K562 (cell line): ENCODE results near the gene CD22. TPM values are rescaled to one million over a fixed set of nuclear protein-coding genes. Genes with fewer than 3 reads are reported as not detected.

Experiments
- ARHGAP35 ChIP-seq: fragments of 450-650 bp; IDR thresholded peaks from 2 replicates; pipeline ENCODE4 v1.6.1; 2018; ENCODE audit not compliant: partially characterized antibody
- ERF ChIP-seq: fragments of 450-650 bp; formaldehyde crosslinking; IDR thresholded peaks from 2 replicates; pipeline ENCODE4 v1.4.0; 2020; ENCODE audit warnings: mild to moderate bottlenecking, mixed read lengths
- FOXJ2 ChIP-seq: fragments of 200-800 bp; sonication (Bioruptor generic); IDR thresholded peaks from 2 replicates; pipeline ENCODE4 v1.6.1; 2016; ENCODE audit warnings: missing genetic modification characterization, missing compliant biosample characterization
- HDAC6 ChIP-seq: IDR thresholded peaks from 2 replicates; pipeline ENCODE4 v1.6.1; 2012; ENCODE audit warnings: low read depth, mild to moderate bottlenecking, control low read depth, inconsistent platforms, low read length, moderate library complexity
- MGA ChIP-seq: fragments of 450-650 bp; IDR thresholded peaks from 2 replicates; pipeline ENCODE4 v1.6.1; 2016; ENCODE audit warnings: mild to moderate bottlenecking, moderate library complexity
- PHF20 ChIP-seq: fragments of 450-650 bp; IDR thresholded peaks from 2 replicates; pipeline ENCODE4 v1.6.1; 2018; ENCODE audit not compliant: partially characterized antibody
- TRIM24 ChIP-seq, 2 experiments: fragments of 450-650 bp; IDR thresholded peaks; 2 replicates each; pipeline ENCODE4 v1.6.1; 2016
- TRIM25 ChIP-seq: fragments of 450-650 bp; IDR thresholded peaks from 2 replicates; pipeline ENCODE4 v1.7.0; 2016; ENCODE audit warnings: borderline replicate concordance
- ZC3H8 ChIP-seq: fragments of 450-650 bp; IDR thresholded peaks from 2 replicates; pipeline ENCODE4 v1.6.1; 2017
- ZFP91 ChIP-seq: sonication (generic); formaldehyde crosslinking; IDR thresholded peaks from 2 replicates; pipeline ENCODE4 v1.8.0; 2022; ENCODE audit warnings: mild to moderate bottlenecking, missing genetic modification reagents
- ZNF143 ChIP-seq: sonication (generic); formaldehyde crosslinking; IDR thresholded peaks from 2 replicates; pipeline ENCODE4 v1.9.0; 2022; ENCODE audit warnings: mild to moderate bottlenecking, missing genetic modification reagents
- ZNF785 ChIP-seq: fragments of 250-450 bp; sonication (Bioruptor Pico); IDR thresholded peaks from 2 replicates; pipeline ENCODE4 v1.4.0; 2020; ENCODE audit warnings: mild to moderate bottlenecking
- polyA plus RNA-seq, 8 experiments: library from polyadenylated mRNA; depleted of rRNA in 4 of 8; stranded (reverse) in 5 of 8; unstranded in 3 of 8; fragments of >200 nt; fragmentation: Nextera tagmentation in 2 of 8; fragmentation: Illumina TruSeq in 1 of 8; extraction: Ambion mirVana in 2 of 8; extraction: Trizol in 1 of 8; gene quantifications; 2 replicates each; pipeline versions ENCODE4 v1.2.1 to v1.2.3, GENCODE V29; 2011 to 2014; ENCODE audit warnings: inconsistent platforms in 1 of 8, missing spikeins in 1 of 8
- total RNA-seq, 7 experiments: library from RNA; depleted of rRNA in 6 of 7; stranded (reverse); fragments of >200 nt in 6 of 7; fragmentation: Illumina TruSeq in 2 of 7; extraction: Trizol in 2 of 7; gene quantifications; 2 replicates each; pipeline versions ENCODE4 v1.2.1 to v1.2.3, GENCODE V29; 2011 to 2021; ENCODE audit warnings: low replicate concordance in 1 of 7
- TF ChIP-seq, protein P1 (sequence below), 3 experiments: fragments of 200-800 bp in 1 of 3; sonication (Bioruptor generic) in 1 of 3; sonication (generic) in 1 of 3; formaldehyde crosslinking in 1 of 3; IDR thresholded peaks; 2 replicates each; pipeline versions ENCODE4 v1.6.1 to v1.8.0; 2016 to 2022; ENCODE audit warnings: mild to moderate bottlenecking in 2 of 3, missing compliant biosample characterization in 2 of 3, missing genetic modification characterization in 2 of 3, missing genetic modification reagents in 1 of 3

Gene CD22
- total and polyA plus RNA-seq, 9 of the 15 experiments (the other 6 are each of a cell fraction or from before 2014, with no cell fraction given): 0.29 to 5.0 (median 3.5) TPM

GRCh38 chr19:35297922-35298321, 31.1 kb upstream of the CD22 start (continued):
- TF ChIP-seq MGA: no peak
- no peak for TF ChIP-seq ZNF785 (CRISPR knock-in tag)
- TF ChIP-seq PHF20: peak; percentile 37
- TF ChIP-seq ZC3H8: 0 out of 2 replicates have a peak, but pooled peaks have one; percentile 69
- TF ChIP-seq FOXJ2 (tag): no peak
- no peak for TF ChIP-seq ZFP91 (CRISPR knock-in tag)
- 0 out of 2 replicates have a peak, but pooled peaks have one; percentile 15 for TF ChIP-seq HDAC6
- no peak for TF ChIP-seq ERF (CRISPR knock-in tag)
- TF ChIP-seq TRIM25: no peak
- peak; percentile 7 for TF ChIP-seq ARHGAP35
- TF ChIP-seq TRIM24 (IDR thresholded peaks at IDR 0.05): peak in 1 of 2 experiments; percentile 13; a peak in 1 of 4 replicates
- TF ChIP-seq, protein P1, sequence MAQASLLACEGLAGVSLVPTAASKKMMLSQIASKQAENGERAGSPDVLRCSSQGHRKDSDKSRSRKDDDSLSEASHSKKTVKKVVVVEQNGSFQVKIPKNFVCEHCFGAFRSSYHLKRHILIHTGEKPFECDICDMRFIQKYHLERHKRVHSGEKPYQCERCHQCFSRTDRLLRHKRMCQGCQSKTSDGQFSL (CRISPR knock-in tag; IDR thresholded peaks at IDR 0.05): no peak
- TF ChIP-seq, protein P1 (tag; IDR thresholded peaks at IDR 0.05): no peak
- TF ChIP-seq ZNF143 (CRISPR knock-in tag): no peak
